TTC549 (cell line): ENCODE measurements around the gene DTD1.

Source experiments
- FAIRE-seq: peaks from 2 replicates; lab custom pipeline; 2012; peaks lifted over from hg19 to GRCh38; lab: Jason Lieb, UNC

DTD1 gene

DNA sequence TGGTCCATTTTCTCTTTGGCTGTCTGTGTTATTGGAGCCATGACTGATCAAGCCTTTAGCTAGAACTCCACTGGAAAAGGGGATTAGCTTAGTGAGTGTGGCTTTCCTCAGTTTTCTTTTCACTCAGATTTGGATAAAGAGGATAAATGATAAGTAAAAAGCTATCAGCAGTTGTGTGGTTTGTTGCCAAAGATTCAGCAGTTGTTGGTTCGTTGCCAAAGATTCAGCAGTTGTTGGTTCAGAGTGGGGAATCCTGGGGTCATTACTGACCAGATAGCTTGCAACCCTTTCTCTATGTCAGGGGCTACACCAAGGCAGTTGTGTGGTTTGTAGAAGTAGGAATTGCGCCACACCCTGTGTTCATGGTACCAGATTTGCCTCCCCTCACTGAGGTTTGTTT lies 118.1 kb downstream of the DTD1 start:
- no peak for FAIRE-seq

- FAIRE-seq: no peak
Measured at GRCh38 chr20:18712131-18712530, 124.3 kb downstream of the DTD1 start.

GRCh38 chr20:18712882-18713281 lies 125.0 kb downstream of the DTD1 start:
- FAIRE-seq: no peak

DNA sequence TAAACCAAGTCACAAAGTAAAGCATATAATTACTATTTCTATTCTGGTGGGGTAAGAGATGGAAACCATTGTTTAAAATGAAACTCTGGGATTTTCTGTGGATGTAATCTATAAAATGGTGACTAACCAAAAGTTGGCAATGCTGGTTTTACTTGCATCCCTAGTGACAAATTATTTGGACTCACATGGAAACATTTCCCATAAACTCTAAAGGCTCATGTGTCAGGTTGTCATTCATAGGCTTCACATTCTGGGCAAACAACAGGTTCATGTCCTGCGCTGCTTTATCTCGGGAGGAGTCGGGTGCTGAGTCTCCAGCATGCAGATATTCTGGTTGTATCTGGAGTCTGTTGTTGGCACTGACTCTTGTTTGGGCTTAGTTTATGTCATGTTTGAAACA lies 127.7 kb downstream of the DTD1 start:
- FAIRE-seq: no peak

DNA sequence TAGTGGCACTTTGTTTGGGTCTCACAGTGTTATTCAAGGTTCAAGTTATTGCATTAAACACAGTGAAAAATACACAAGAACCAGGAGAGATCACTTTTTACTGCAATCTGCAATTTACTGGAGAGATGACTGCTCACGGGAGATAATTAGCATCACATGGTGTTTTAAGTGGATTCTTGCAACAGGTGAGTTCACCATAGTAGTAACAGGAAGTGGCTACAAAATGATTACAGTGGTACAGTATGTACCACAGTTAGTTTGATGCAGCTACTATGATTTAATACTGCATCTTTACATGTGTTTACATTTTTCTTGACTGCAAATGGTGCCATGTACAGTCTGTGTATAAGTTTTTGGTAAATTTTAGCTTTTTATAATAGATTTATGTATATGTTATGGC lies 129.2 kb downstream of the DTD1 start:
- no peak for FAIRE-seq

GRCh38 chr20:18718129-18718528 lies 130.3 kb downstream of the DTD1 start:
- no peak for FAIRE-seq

- no peak for FAIRE-seq
Measured at GRCh38 chr20:18719426-18719825, 131.6 kb downstream of the DTD1 start.

DNA sequence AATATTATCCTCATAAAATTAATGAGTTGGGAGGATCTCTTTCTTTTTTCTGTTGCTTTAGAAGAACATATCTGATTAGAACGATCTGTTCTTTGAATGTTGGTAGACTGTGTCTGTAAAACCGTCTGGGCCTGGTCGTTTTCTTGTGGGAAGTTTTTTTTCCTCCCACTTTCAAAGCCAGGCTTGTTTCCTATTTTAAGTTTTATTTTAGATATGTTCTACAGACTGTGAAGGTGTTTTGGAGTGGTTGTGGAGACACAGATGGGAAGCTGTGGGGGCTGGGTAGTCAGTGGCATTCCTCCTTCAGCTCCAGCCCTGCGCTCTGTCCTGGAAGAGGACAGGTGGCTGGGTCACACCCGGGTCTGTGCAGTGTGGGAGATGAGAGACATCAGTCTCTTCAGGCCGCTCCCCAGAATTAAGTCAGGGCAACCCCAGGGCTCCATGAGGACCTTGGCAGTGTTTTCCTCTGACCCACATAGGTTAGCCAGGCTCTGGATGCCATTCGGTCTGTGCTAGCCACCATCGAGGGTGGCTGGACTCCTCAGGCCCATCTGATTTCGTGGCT lies 133.8 kb downstream of the DTD1 start:
- FAIRE-seq: no peak

DNA sequence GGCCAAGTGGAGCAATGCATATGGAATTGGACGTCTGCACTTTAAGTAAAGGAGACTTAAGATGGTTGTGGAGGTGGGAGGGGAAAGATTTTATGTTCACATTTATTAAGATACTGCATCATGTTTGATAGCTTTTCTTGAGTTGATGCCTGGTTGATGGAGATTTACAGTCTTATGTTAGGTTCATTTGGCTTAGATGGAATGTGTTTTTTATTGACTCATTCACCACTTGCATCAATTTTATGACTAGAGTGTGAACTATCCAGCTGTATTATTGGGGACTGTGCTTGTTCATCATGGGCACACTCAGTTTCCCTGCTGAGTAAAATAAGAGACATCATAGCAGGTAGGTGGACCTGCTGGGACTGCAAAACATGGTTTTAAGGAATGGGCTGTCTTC lies 134.5 kb downstream of the DTD1 start:
- no peak for FAIRE-seq

DNA sequence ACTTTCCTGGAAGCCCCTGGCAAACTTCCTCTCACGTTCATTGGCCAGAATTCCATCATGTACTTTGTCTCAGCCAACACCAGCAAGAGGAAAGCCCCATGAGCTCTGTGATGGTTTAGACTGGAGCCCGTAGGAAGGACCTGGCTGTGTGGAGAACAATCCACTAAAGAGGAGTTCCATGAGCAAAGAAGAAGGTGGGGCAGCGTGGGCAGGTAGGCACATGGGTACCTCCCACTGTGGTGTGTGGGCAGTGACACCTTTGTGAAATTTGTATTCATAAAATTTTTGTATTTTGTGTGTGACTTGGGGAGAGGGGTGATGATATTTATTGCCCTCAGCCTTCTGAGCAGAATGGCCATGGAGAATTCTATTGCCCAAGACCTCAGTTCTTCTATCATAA lies 136.2 kb downstream of the DTD1 start:
- FAIRE-seq: no peak

DNA sequence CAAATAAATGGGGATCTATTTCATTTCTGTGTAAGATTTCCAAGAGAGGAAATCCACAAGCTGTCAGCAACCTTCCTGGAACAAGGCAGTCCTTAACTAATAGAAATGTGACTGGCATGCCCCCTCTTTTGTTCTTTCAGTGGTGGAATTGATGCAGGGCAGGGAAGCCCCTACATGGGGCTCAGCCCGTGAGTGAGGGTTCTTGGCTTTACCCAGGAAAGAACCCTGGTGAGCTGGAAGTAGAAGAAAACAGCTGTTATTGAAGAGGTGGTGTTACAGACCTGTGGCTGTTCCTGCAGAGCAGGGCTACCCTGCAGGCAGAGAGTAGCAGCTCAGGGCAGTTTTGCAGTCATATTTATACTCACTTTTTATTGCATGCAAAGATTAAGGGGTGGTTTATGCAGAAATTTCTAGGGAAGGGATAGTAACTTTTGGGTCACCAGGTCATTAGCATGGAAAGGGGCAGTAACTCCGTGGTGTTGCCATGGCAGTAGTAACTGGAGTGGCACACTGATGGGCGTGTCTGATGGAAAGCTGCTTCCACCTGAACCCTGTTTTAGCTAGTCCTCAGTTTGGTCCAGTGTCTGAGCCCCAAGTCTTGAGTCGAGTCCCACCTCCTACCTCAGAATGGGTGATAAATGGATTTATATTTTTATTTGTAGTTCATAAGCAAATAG lies 137.1 kb downstream of the DTD1 start:
- FAIRE-seq: no peak

DNA sequence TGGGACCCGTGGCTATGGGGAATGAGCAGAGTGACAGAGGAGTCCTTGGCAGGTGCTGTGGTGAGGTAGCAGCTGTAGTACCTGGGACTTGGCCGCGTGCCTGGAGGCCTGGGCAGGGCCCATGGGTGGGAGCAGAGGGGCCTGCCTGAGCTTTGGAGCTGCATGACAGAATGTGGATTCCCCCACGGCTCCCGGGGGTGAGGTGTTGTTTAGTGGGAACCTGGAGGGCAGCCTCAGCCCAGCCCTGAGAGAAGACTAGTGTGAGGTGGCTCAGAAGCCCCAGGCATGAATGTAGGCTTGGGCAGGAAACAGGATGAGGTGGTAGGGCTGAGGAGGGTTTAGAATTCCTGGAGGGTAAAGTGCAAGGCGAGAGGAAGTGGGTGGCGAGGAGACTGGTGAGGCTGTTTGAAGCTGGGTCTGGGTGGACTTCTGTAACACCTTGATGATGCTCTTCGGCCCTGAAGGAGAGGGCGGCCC lies 139.2 kb downstream of the DTD1 start:
- no peak for FAIRE-seq

- FAIRE-seq: no peak
Measured at GRCh38 chr20:18728165-18728869, 140.5 kb downstream of the DTD1 start.

- FAIRE-seq: no peak
Measured at GRCh38 chr20:18728870-18729224, 141.0 kb downstream of the DTD1 start.

DNA sequence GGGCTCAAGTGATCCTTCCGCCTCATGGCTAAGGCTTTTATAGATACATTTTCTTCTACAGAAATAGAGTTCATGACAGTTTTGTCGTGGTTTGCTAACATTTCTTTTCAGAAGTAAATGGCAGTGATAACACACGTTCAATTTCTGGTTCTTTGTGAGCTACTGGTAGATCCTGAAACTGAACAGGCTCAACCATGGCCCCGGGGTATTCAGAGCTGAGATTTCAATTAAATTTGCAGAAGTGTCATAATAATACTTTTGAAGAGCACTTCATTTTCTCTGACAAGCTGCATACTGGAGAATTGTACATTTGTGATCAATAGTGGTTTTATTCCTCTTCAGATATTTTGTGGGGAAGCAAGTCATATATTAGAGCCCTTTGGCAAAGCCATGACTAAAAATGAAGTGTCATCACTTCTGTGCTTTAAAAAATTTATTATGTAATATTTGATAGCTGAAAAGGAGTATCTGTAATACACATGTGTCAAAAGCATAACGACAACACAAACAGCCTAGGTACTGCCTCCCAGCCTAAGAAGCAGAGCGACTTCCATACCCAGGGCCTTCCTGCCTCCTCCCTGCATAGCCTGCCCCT lies 141.5 kb downstream of the DTD1 start:
- no peak for FAIRE-seq

- FAIRE-seq: no peak
Measured at GRCh38 chr20:18731940-18732339, 144.1 kb downstream of the DTD1 start.

- FAIRE-seq: no peak
Measured at GRCh38 chr20:18734525-18735189, 146.8 kb downstream of the DTD1 start.

DNA sequence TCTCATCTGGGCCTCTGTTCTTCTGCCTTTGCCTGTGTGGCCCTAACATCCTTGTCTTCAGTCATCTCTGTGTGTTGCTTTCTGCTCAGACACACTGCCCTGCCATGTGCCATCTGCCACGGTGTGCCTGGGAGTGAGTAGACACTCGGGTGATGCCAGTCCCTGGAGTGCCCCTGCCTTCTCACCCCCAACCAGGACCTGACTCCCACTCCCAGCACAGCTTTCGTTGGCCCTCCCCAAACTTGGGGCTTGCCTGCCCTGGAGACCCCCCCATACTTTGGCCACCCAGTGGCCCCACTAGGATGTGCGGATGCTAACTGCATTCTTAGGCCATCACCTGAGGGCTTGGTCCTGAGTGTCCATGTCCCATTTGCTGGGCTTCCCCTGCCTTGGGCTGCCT lies 149.3 kb downstream of the DTD1 start:
- FAIRE-seq: no peak

DNA sequence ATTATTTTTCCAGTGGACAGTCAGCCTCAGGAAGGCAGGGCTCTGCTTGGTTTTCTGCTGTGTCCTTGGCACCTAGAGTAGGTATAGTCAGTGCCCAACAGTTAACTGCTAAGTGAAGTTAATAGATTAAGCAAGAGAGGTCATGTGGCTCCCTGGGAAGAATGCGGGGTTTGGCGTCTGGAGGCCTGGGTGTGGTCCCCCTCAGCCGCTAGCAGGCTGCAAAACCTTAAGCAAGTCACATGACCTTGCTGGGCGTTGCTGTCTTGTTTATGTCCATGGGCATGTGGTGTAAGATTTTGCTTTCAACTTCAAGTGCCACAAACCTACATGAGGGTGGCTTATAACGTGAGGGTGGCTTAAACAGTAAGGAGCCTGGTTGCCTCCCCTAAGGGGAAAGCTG lies 150.2 kb downstream of the DTD1 start:
- no peak for FAIRE-seq

DNA sequence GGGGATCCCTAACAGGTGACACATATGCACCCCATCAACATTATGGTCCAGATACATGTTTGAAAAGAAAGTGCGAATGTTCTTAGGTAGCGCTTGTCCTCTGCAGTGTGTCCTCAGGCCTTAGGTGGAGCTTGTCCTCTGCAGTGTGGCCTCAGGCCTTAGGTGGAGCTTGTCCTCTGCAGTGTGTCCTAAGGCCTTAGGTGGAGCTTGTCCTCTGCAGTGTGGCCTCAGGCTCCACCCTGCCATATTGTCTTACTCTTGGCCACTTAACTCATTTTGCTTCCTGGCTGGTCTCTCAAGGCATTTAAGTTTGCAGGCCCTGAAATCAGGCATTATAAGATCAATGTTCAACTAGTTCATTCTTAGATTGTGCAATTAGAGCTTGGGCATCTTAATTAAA lies 151.0 kb downstream of the DTD1 start:
- FAIRE-seq: no peak

- no peak for FAIRE-seq
Measured at GRCh38 chr20:18739751-18740166, 151.9 kb downstream of the DTD1 start.

GRCh38 chr20:18740726-18741125 lies 152.9 kb downstream of the DTD1 start:
- no peak for FAIRE-seq

DNA sequence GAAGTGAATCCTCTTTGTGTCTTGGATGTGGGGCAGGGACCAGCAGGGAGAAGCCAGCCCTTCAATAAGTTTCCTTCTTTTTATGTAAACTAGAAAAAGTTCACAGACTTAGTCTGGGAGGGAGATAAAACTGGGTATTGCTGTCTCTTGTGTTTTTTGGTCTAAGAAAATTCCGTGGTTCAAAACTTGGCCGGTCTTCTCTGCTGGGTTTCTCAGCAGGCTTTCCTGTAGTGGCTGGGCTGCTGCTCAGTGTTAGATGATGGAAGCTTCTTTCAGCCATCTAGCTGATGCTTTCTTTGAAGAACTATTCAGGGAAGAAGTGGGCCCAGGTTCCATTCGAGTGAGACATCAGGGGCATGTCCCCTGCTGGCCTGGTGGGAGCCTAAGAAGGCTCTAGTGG lies 155.0 kb downstream of the DTD1 start:
- no peak for FAIRE-seq
